Measurements from ENCODE around the gene ZNF77. TPM values are rescaled to one million over a fixed set of nuclear protein-coding genes. Genes with fewer than 3 reads are reported as not detected.

Gene ZNF77
- total and polyA plus RNA-seq, 8 donors: 1.3 to 3.4 (median 2.0) TPM

DNA sequence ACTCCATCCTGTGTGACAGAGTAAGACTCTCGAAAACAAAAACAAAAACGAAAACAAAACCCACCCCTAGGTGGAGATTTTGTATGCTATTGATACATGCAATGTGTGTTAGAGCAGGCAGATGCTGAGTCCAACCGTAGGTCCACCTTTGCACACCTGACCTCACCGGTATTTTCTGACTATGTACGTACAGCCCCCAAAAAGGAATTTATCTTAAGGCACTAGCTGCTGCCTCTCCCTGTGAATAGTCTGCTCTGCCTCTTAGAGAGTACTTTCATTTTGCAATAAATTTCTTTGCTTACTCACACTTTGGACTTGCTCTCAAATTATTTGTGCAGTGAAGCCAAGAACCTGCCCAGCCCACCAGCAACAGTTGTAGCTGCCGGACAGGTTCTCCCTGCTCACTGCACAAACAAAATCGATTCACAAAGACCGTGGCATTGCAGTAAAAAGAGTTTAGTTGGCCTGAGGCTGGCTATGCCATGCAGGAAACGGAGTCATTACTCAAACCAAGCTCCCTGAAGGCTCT lies 8.2 kb upstream of the ZNF77 start:
- peak overlapping the region in 2 of 4 donors; percentile 13 to 35 for H3K4me3 ChIP-seq
- DNase-seq (peak in 5 of 6 donors; percentile 77 to 88 (median 85)), ATAC-seq (peak; percentile 33 to 64 (median 46)), FAIRE-seq (peak; percentile 23)
- TF ChIP-seq, protein P1, sequence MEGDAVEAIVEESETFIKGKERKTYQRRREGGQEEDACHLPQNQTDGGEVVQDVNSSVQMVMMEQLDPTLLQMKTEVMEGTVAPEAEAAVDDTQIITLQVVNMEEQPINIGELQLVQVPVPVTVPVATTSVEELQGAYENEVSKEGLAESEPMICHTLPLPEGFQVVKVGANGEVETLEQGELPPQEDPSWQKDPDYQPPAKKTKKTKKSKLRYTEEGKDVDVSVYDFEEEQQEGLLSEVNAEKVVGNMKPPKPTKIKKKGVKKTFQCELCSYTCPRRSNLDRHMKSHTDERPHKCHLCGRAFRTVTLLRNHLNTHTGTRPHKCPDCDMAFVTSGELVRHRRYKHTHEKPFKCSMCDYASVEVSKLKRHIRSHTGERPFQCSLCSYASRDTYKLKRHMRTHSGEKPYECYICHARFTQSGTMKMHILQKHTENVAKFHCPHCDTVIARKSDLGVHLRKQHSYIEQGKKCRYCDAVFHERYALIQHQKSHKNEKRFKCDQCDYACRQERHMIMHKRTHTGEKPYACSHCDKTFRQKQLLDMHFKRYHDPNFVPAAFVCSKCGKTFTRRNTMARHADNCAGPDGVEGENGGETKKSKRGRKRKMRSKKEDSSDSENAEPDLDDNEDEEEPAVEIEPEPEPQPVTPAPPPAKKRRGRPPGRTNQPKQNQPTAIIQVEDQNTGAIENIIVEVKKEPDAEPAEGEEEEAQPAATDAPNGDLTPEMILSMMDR (IDR thresholded peaks at IDR 0.05): no peak
- peak overlapping the region; percentile 77 to 90 (median 87) for H3K27ac ChIP-seq
- H3K9me3 ChIP-seq: no peaks in the 10 kb centered on the region
- 8 to 9% methylated on average over 9 of the region's 9 CpGs for WGBS, 2 donors
- no peaks in the 10 kb centered on the region for H3K27me3 ChIP-seq
- H3K36me3 ChIP-seq: no peaks in the 10 kb centered on the region
- H3K4me1 ChIP-seq: peaks cover 7 to 19% (median 16%) of the 10 kb centered on the region in 3 donors
- intact Hi-C loops (cut with DNase I): loop anchor here in 1 of 3 donors (10.0 kb wide), 1 partner anchor 212 kb away; no protein-coding TSS in a partner anchor

DNA sequence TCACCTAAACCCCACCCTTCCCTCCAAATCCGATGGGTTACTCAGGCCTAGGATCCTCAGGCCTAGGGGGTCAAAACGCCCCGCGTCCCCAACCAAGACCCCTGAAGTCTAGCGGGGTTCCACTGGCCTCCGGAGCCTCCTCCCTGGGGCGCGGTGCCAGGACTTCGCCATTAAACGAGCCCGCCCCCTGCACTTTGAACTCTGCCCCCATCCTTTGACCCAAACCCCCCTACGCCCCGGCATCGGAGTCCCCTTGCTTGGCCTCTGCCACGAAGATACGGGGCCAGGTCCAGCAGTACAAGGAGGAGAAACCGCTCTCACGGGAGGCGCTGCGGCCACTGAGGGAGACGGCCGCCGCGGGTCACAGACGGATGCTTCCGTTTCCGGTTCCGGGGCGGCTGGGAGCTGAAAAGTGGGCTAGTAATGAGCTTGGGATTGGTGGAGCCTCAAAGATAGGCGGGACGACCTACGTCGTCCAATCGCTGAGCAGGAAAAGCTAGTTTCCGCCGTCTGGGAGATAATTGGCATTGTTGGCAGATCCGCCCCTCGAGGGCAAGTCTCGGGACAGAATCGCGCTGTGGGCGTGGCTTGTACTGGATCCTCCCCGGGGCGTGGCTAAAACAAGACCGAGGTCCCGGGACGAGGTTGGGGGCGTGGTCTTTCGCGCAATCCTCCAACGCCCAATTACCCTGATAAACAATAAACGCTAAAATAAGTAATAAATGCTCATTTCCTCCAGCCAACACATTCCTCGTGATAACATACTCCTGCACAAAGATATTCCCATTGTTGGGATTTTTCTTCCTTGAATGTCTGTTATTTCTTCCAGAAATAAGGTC lies 5.7 kb upstream of the ZNF77 start:
- DNase-seq (peak; percentile 100), ATAC-seq (peak; percentile 88 to 94 (median 92)), FAIRE-seq (peak; percentile 98)
- Histone ChIP-seq H3K9me3 (no peaks in the 10 kb centered on the region), H3K36me3 (no peaks in the 10 kb centered on the region), H3K4me1 (peaks cover 11 to 19% (median 16%) of the 10 kb centered on the region in 3 donors), H3K27ac (peak overlapping the region; percentile 82 to 95 (median 91)), H3K27me3 (no peaks in the 10 kb centered on the region), H3K4me3 (peak overlapping the region; percentile 43 to 82 (median 66))
- intact Hi-C loops (cut with DNase I): loop anchor here in 1 of 3 donors (10.0 kb wide), 1 partner anchor 214 kb away; no protein-coding TSS in a partner anchor
- TF ChIP-seq, protein P1 (IDR thresholded peaks at IDR 0.05): no peak
- WGBS, 2 donors: 0% methylated on average over 53 of the region's 53 CpGs

DNA sequence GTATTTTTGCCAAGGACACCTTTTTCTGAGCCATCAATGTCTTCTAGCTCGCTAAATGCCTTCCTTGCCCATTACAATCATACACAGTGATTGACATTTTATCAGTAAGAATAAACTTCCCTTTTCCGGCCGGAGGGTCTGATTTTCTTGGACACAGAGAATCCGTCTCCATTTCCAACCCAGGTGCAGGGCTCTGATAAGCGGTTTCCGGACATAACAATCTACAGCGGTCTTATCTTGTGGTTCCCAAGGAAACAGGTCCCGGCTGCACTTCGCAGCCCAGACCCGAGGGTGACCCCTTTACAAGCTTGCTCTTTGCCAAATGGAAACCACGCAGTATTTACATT lies 5.1 kb upstream of the ZNF77 start:
- Histone ChIP-seq H3K27me3 (no peaks in the 10 kb centered on the region), H3K4me3 (peak overlapping the region; percentile 43 to 82 (median 66)), H3K27ac (peak overlapping the region; percentile 82 to 95 (median 91)), H3K36me3 (no peaks in the 10 kb centered on the region), H3K4me1 (peaks cover 11 to 19% (median 16%) of the 10 kb centered on the region in 3 donors), H3K9me3 (no peaks in the 10 kb centered on the region)
- intact Hi-C loops (cut with DNase I): loop anchor here in 1 of 3 donors (10.0 kb wide), 1 partner anchor 215 kb away; no protein-coding TSS in a partner anchor
- TF ChIP-seq, protein P1 (IDR thresholded peaks at IDR 0.05): no peak
- 0% methylated on average over 11 of the region's 11 CpGs for WGBS, 2 donors
- FAIRE-seq: no peak
- ATAC-seq: peak; percentile 7 to 29 (median 18)
- peak in 1 of 6 donors; percentile 46 for DNase-seq

DNA sequence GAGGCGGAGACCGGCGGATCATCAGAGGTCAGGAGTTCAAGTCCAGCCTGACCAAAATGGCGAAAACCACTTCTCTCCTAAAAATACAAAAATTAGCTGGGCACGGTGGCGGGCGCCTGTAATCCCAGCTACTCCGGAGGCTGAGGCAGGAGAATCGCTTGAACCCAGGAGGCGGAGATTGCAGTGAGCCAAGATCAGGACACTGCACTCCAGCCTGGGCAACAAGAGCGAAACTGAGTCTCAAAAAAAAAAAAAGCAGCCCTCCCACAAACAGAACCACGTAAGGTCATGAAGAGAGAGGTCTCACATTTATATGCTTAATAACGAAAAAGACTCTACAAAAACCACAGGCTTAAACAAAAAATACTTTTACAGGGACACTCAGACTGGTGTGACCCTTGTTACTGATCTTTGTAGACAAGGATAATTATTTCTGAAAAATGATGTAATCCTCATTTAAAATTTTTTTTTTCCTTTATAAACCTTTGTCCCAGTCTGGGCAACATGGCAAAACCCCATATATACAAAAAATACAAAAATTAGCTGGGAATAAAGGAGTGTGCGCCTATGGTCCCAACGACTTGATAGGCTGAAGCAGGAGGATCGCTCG lies 909 bp upstream of the ZNF77 start:
- intact Hi-C loops (cut with DNase I): no loop called here
- H3K9me3 ChIP-seq: no peaks in the 10 kb centered on the region
- peaks cover 4 to 12% (median 6%) of the 10 kb centered on the region in 3 donors for H3K4me1 ChIP-seq
- TF ChIP-seq, protein P1 (IDR thresholded peaks at IDR 0.05): no peak
- no peaks in the 10 kb centered on the region for H3K27me3 ChIP-seq
- FAIRE-seq (no peak), ATAC-seq (no peak), DNase-seq (no peak)
- WGBS, 2 donors: 36 to 38% methylated on average over 17 of the region's 17 CpGs
- H3K36me3 ChIP-seq: no peaks in the 10 kb centered on the region
- H3K27ac ChIP-seq: peak overlapping the region; percentile 91 to 95 (median 92)
- H3K4me3 ChIP-seq: peak overlapping the region; percentile 49 to 90 (median 82)
